Measurements from ENCODE around the gene MYO18B.

MYO18B gene

DNA sequence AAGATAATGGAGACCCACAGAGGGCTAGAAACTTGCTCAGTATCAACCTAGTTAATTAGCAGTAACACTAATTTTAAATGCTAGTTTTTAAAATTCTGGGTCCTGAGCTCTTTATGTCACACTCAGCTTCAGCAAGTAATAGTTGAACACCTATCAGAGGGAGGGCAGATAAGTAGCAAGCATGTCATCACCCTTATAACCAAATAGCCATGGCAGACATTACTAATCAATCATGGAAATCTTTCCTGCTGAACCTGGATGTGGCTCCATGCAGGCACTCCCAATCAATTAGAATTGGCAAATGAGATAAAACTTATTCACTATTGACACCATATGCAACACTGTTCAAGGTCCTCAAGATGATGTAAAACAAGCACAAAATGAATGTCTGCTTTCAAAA lies 315.7 kb downstream of the MYO18B start:
- no peaks in the 10 kb centered on the region for H3K9me3 ChIP-seq (ENCODE audit: control insufficient read depth, insufficient read depth, low read length)
- H3K27me3 ChIP-seq (ENCODE audit: control insufficient read depth, insufficient read depth, low read length): no peaks in the 10 kb centered on the region
- H3K36me3 ChIP-seq (ENCODE audit: control insufficient read depth, insufficient read depth, low read length): no peaks in the 10 kb centered on the region
- H3K9ac ChIP-seq (ENCODE audit: low read depth, low read length): no peak overlapping the region
- H3K4me3 ChIP-seq (ENCODE audit: low read depth, low read length): no peak overlapping the region
- peaks cover 2% of the 10 kb centered on the region for H3K4me1 ChIP-seq (ENCODE audit: control insufficient read depth, insufficient read depth, low read length)

DNA sequence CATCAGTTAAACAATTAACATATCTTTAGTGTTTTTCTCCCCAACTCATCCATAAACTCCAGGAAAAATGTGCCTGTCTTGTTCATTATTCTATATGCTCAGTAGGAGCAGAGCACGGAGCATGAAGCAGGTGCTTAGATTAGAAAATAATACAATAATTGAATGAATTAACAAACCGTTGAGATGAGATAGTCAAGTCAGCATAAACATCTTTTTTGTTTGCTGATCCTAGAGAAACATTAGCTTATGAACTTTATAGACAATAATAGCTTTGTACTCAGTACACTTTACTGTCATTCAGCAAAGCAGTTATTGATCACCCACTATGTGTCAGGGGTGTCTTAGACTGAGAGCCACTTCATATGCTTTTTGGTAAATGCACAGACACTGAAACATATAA lies 322.1 kb downstream of the MYO18B start:
- Histone ChIP-seq H3K9me3 (ENCODE audit: control insufficient read depth, insufficient read depth, low read length) (no peaks in the 10 kb centered on the region), H3K9ac (ENCODE audit: low read depth, low read length) (no peak overlapping the region)

DNA sequence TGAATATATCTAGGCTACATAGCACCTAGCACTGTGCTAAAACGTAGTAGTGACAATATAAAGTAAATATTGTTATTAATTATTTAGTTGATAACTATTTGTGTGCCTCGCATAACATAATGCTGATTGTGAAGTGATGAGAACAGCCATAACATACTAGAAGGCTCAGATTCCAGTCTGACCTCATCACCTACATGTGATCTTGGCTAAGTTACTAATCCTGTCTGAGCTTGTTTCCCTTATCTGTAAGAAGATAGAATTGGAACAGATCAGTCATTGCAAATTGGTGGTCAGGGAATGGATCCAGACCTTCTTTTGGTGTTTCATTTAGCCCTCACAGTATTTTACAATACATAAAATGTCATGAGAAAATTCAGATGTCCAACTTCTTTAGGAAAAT lies 323.9 kb downstream of the MYO18B start:
- Histone ChIP-seq H3K36me3 (ENCODE audit: control insufficient read depth, insufficient read depth, low read length) (no peaks in the 10 kb centered on the region), H3K9me3 (ENCODE audit: control insufficient read depth, insufficient read depth, low read length) (no peaks in the 10 kb centered on the region), H3K4me1 (ENCODE audit: control insufficient read depth, insufficient read depth, low read length) (peaks cover 14% of the 10 kb centered on the region), H3K4me3 (ENCODE audit: low read depth, low read length) (no peak overlapping the region), H3K9ac (ENCODE audit: low read depth, low read length) (no peak overlapping the region), H3K27me3 (ENCODE audit: control insufficient read depth, insufficient read depth, low read length) (no peaks in the 10 kb centered on the region)

More for the DNA sequence above, 322.1 kb downstream of the MYO18B start:
- no peaks in the 10 kb centered on the region for H3K36me3 ChIP-seq (ENCODE audit: control insufficient read depth, insufficient read depth, low read length)
- H3K27me3 ChIP-seq (ENCODE audit: control insufficient read depth, insufficient read depth, low read length): no peaks in the 10 kb centered on the region
- peaks cover 14% of the 10 kb centered on the region for H3K4me1 ChIP-seq (ENCODE audit: control insufficient read depth, insufficient read depth, low read length)
- no peak overlapping the region for H3K4me3 ChIP-seq (ENCODE audit: low read depth, low read length)

DNA sequence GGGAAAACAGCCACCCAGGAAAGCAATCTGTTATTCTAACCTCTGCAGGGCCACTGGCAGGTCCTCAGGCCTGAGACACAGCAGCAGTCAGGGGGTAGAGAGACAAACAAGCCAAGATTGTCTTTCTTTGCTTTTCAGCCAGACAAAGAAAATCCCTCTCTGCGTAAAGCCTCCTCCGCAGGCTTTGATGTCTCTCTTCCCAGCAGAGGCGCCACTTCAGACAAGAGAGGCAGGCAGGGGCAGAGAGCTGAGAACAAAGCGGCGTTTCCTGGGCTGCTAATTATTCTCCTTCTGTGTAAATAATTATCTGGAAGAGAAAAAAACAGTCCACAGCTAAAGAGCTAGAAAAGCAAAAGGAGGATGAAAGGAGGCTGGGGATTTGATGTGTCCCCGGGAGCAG lies 324.5 kb downstream of the MYO18B start:
- peak overlapping the region; percentile 58 for H3K9ac ChIP-seq (ENCODE audit: low read depth, low read length)
- H3K4me3 ChIP-seq (ENCODE audit: low read depth, low read length): no peak overlapping the region
- H3K4me1 ChIP-seq (ENCODE audit: control insufficient read depth, insufficient read depth, low read length): peaks cover 14% of the 10 kb centered on the region
- H3K27me3 ChIP-seq (ENCODE audit: control insufficient read depth, insufficient read depth, low read length): no peaks in the 10 kb centered on the region
- H3K36me3 ChIP-seq (ENCODE audit: control insufficient read depth, insufficient read depth, low read length): no peaks in the 10 kb centered on the region
- no peaks in the 10 kb centered on the region for H3K9me3 ChIP-seq (ENCODE audit: control insufficient read depth, insufficient read depth, low read length)

DNA sequence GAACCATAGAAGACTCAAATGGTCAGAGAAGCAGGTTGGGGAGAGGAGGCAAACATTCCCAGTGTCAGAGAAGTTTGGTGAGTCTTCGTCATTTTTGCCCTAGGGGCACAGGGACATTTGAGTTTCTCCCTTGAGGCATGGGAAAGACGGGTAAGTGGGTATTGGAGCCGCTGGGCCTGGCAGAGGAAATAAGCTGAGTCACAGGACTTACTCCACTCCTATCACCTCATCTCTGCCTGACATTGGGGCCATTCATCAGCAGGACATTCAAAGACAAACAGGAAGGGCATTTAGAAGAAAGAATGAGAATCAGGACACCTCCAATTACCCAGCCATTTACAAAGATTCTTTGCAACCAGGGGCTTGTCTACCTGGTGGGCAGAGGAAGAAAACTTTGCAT lies 326.6 kb downstream of the MYO18B start:
- no peaks in the 10 kb centered on the region for H3K27me3 ChIP-seq (ENCODE audit: control insufficient read depth, insufficient read depth, low read length)
- peaks cover 14% of the 10 kb centered on the region for H3K4me1 ChIP-seq (ENCODE audit: control insufficient read depth, insufficient read depth, low read length)
- no peak overlapping the region for H3K4me3 ChIP-seq (ENCODE audit: low read depth, low read length)
- H3K36me3 ChIP-seq (ENCODE audit: control insufficient read depth, insufficient read depth, low read length): no peaks in the 10 kb centered on the region
- no peaks in the 10 kb centered on the region for H3K9me3 ChIP-seq (ENCODE audit: control insufficient read depth, insufficient read depth, low read length)
- no peak overlapping the region for H3K9ac ChIP-seq (ENCODE audit: low read depth, low read length)

DNA sequence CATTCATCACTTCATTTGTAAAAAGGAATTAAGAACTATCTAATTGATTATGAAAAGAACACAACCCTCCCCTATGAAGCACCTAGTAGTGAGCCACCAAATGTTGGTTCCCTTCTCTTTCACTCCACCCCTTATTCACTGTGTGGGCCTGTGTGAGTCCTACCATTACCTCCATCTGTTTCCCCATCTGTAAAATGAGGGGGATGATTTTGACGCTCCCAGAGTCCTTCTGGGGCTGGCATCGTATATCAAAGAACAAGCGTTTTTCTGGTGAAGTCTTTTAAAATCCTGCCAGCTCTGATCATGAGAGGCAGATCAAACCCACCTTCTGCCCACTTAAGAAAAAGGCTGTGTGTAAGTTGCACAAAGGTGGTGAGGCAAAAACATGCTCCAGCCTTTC lies 330.6 kb downstream of the MYO18B start:
- no peaks in the 10 kb centered on the region for H3K9me3 ChIP-seq (ENCODE audit: control insufficient read depth, insufficient read depth, low read length)
- no peaks in the 10 kb centered on the region for H3K36me3 ChIP-seq (ENCODE audit: control insufficient read depth, insufficient read depth, low read length)
- H3K9ac ChIP-seq (ENCODE audit: low read depth, low read length): no peak overlapping the region
- no peaks in the 10 kb centered on the region for H3K27me3 ChIP-seq (ENCODE audit: control insufficient read depth, insufficient read depth, low read length)
- H3K4me3 ChIP-seq (ENCODE audit: low read depth, low read length): no peak overlapping the region
- H3K4me1 ChIP-seq (ENCODE audit: control insufficient read depth, insufficient read depth, low read length): peaks cover 5% of the 10 kb centered on the region

DNA sequence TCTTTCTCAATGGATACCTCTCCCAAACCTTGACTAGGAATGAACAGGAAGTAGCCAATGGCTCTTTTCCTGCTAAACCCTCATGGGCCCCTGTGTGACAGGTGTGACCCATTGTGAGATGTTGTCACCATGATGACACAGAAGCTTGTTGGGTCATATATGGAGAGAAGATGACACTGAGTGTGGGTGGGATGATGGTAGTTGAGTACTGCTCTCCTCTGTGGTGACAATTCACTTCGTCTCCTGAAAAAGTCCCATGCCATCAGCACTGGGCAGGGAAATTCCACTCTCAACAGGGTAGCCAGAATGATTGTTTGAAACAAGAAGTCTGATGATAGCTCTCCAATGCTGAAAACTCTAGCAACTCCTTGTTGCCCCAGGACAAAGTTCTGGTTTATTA lies 333.3 kb downstream of the MYO18B start:
- Histone ChIP-seq H3K27me3 (ENCODE audit: control insufficient read depth, insufficient read depth, low read length) (no peaks in the 10 kb centered on the region), H3K36me3 (ENCODE audit: control insufficient read depth, insufficient read depth, low read length) (no peaks in the 10 kb centered on the region)

DNA sequence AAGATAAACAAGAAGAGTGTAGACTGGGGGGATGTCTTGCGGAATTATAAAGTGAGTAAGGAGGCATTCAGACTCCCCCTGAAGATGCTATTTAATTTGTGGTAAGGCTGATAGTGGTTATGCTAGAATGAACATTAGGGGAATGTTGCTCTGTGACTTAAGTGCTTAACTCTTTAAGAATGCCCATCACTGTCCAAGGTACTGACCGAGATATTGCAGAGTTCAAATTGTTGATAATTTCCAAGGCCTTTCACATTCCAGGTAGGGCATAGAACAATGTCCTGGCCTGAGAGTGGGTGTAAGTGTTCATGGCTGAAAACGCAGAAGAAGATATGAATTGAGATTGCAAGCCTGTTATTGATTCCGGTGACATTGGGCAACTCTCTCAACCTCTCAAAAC lies 337.0 kb downstream of the MYO18B start:
- H3K9ac ChIP-seq (ENCODE audit: low read depth, low read length): no peak overlapping the region
- no peak overlapping the region for H3K4me3 ChIP-seq (ENCODE audit: low read depth, low read length)
- H3K36me3 ChIP-seq (ENCODE audit: control insufficient read depth, insufficient read depth, low read length): no peaks in the 10 kb centered on the region
- H3K27me3 ChIP-seq (ENCODE audit: control insufficient read depth, insufficient read depth, low read length): peaks cover 4% of the 10 kb centered on the region
- no peaks in the 10 kb centered on the region for H3K4me1 ChIP-seq (ENCODE audit: control insufficient read depth, insufficient read depth, low read length)
- no peaks in the 10 kb centered on the region for H3K9me3 ChIP-seq (ENCODE audit: control insufficient read depth, insufficient read depth, low read length)

More for the DNA sequence above, 333.3 kb downstream of the MYO18B start:
- Histone ChIP-seq H3K4me1 (ENCODE audit: control insufficient read depth, insufficient read depth, low read length) (no peaks in the 10 kb centered on the region), H3K9me3 (ENCODE audit: control insufficient read depth, insufficient read depth, low read length) (no peaks in the 10 kb centered on the region), H3K9ac (ENCODE audit: low read depth, low read length) (no peak overlapping the region), H3K4me3 (ENCODE audit: low read depth, low read length) (no peak overlapping the region)

All from iPS-15b (cell line).